ENCODE measurements around the gene ASPRV1. TPM values are rescaled to one million over a fixed set of nuclear protein-coding genes. Genes with fewer than 3 reads are reported as not detected.

Gene ASPRV1
- polyA plus RNA-seq, 1 of the 3 experiments (the other 2 are of a cell fraction) = 0.20 TPM

DNA sequence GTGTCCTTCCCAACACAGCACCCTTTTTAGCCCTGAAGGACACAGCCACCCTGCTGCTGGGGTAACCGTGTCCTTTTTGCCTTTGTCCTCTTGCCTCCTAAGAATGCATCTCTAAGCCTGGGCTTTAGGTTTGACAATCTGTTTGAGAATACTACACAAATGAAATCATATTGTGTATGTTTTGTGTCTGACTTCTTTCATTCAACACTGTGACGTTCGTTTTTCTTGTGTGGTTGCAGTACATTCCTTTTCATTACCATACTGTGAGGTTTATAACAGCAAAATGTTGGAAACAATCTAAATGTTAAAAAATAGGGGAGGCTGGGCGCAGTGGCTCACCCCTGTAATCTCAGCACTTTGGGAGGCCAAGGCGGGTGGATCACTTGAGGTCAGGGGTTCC, 11.2 kb downstream of the ASPRV1 start:
- DNase-seq = no peak
- CTCF ChIA-PET = no interaction called here
- H3K9ac ChIP-seq = no peak overlapping the region
- no peaks in the 10 kb centered on the region for H3K36me3 ChIP-seq (replicated peaks in 1 of 2; ENCODE audit: control insufficient read depth in 1 of 2, insufficient read depth in 2 of 2, low read length in 1 of 2)
- no peaks in the 10 kb centered on the region for H4K20me1 ChIP-seq (ENCODE audit: insufficient read depth)
- H3K9me3 ChIP-seq = no peaks in the 10 kb centered on the region
- H3F3A ChIP-seq (replicated peaks; ENCODE audit: insufficient read depth) = no peaks in the 10 kb centered on the region
- H3K27ac ChIP-seq (ENCODE audit: low read depth in 2 of 2, low read length in 1 of 2) = no peak overlapping the region
- no peaks in the 10 kb centered on the region for H3K79me2 ChIP-seq (ENCODE audit: insufficient read depth)
- no peak overlapping the region for H2AFZ ChIP-seq (ENCODE audit: low read depth)
- TF ChIP-seq, protein P1, sequence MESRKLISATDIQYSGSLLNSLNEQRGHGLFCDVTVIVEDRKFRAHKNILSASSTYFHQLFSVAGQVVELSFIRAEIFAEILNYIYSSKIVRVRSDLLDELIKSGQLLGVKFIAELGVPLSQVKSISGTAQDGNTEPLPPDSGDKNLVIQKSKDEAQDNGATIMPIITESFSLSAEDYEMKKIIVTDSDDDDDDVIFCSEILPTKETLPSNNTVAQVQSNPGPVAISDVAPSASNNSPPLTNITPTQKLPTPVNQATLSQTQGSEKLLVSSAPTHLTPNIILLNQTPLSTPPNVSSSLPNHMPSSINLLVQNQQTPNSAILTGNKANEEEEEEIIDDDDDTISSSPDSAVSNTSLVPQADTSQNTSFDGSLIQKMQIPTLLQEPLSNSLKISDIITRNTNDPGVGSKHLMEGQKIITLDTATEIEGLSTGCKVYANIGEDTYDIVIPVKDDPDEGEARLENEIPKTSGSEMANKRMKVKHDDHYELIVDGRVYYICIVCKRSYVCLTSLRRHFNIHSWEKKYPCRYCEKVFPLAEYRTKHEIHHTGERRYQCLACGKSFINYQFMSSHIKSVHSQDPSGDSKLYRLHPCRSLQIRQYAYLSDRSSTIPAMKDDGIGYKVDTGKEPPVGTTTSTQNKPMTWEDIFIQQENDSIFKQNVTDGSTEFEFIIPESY (IDR thresholded peaks at IDR 0.05; ENCODE audit: borderline replicate concordance, low read depth) = no peak
- no peak for TF ChIP-seq RFX5 (IDR thresholded peaks at IDR 0.05; ENCODE audit: low read length)
- no peak for TF ChIP-seq TCF12 (IDR thresholded peaks at IDR 0.05)
- no peak for TF ChIP-seq MXI1 (IDR thresholded peaks at IDR 0.05; ENCODE audit: low read depth, low read length)
- TF ChIP-seq FOXM1 (IDR thresholded peaks at IDR 0.05; ENCODE audit: low read depth) = no peak
- no peak for TF ChIP-seq RCOR1 (IDR thresholded peaks at IDR 0.05; ENCODE audit: low read length)
- no peak for TF ChIP-seq YY1 (IDR thresholded peaks at IDR 0.05; ENCODE audit: low read depth)
- no peak for TF ChIP-seq SMC3 (IDR thresholded peaks at IDR 0.05; ENCODE audit: low read depth, low read length)
- TF ChIP-seq GATA2 (CRISPR knock-in tag; IDR thresholded peaks at IDR 0.05) = no peak
- TF ChIP-seq CHD2 (IDR thresholded peaks at IDR 0.05; ENCODE audit: low read length, partially characterized antibody) = no peak
- TF ChIP-seq, protein P2, sequence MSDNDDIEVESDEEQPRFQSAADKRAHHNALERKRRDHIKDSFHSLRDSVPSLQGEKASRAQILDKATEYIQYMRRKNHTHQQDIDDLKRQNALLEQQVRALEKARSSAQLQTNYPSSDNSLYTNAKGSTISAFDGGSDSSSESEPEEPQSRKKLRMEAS (IDR thresholded peaks at IDR 0.05; ENCODE audit: low read depth) = no peak
- H3K4me1 ChIP-seq (ENCODE audit: control insufficient read depth in 1 of 2, insufficient read depth in 2 of 2, low read depth in 1 of 2, low read length in 1 of 2) = peaks cover 0 to 8% of the 10 kb centered on the region in 2 experiments; a peak in 1 of 4 replicates
- POLR2A ChIA-PET = no interaction called here
- no peak overlapping the region for H3K4me2 ChIP-seq
- H3K27me3 ChIP-seq (ENCODE audit: insufficient read depth) = no peaks in the 10 kb centered on the region; the same call in 1 of the 2 replicates
- no peaks in the 10 kb centered on the region for H3K9me2 ChIP-seq
- WGBS (ENCODE audit: low lambda C conversion rate) = 87% methylated on average over 5 of the region's 5 CpGs
- H3K4me3 ChIP-seq (ENCODE audit: low read depth in 2 of 2, low read length in 1 of 2) = no peak overlapping the region

DNA sequence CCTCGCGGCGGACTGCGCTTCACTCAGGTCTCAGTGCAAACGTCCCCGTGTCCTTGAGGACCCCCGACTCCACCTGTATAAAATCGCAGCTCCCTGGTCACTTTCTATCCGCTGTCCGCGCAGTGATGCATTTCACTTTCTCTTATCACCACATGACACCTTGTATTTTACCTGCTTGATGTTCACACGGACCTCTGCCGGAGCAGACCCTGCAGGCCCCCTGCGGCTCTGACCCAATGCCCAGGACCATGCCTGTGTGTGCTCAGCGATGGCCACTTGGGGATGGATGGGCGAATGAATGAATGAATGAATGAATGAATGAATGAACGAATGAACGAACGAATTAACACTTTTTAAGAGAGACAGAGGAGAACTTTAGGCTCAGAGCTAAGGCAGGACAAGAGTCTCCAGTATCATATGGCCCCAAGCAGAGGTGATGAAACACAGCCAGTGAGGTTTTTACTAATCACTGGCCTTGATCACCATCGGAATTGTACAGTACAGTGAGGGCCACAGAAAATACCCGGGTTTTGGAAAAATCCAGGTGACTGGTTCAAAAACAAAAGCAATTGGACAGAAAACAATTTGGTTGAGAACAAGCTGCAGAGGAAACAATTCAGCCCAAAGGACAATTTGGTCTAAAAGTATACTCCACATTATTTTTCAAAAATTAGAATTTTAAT, 12.3 kb downstream of the ASPRV1 start:
- H3K4me2 ChIP-seq = no peak overlapping the region
- H3F3A ChIP-seq (replicated peaks; ENCODE audit: insufficient read depth) = no peaks in the 10 kb centered on the region
- no peak overlapping the region for H2AFZ ChIP-seq (ENCODE audit: low read depth)
- no peaks in the 10 kb centered on the region for H3K9me3 ChIP-seq
- no peak overlapping the region for H3K27ac ChIP-seq (ENCODE audit: low read depth in 2 of 2, low read length in 1 of 2)
- no peaks in the 10 kb centered on the region for H4K20me1 ChIP-seq (ENCODE audit: insufficient read depth)
- no peaks in the 10 kb centered on the region for H3K36me3 ChIP-seq (replicated peaks in 1 of 2; ENCODE audit: control insufficient read depth in 1 of 2, insufficient read depth in 2 of 2, low read length in 1 of 2)
- ChIA-PET CTCF (no interaction called here), POLR2A (no interaction called here)
- H3K27me3 ChIP-seq (ENCODE audit: insufficient read depth) = no peaks in the 10 kb centered on the region
- WGBS (ENCODE audit: low lambda C conversion rate) = 62% methylated on average over 21 of the region's 21 CpGs
- DNase-seq = no peak
- TF ChIP-seq GABPA (IDR thresholded peaks at IDR 0.05; ENCODE audit: low read depth) (no peak), SMC3 (IDR thresholded peaks at IDR 0.05; ENCODE audit: low read depth, low read length) (no peak), NFIC (IDR thresholded peaks at IDR 0.05; ENCODE audit: borderline replicate concordance) (no peak), RFX5 (IDR thresholded peaks at IDR 0.05; ENCODE audit: low read length) (no peak), TEAD4 (IDR thresholded peaks at IDR 0.05; ENCODE audit: borderline replicate concordance, insufficient read depth) (no peak), FOSL2 (IDR thresholded peaks at IDR 0.05; ENCODE audit: borderline replicate concordance, low read depth) (no peak), RAD21 (IDR thresholded peaks at IDR 0.05; ENCODE audit: low read length) (no peak), EZH2phosphoT487 (IDR thresholded peaks at IDR 0.05; ENCODE audit: borderline replicate concordance, low read depth) (no peak), CHD2 (IDR thresholded peaks at IDR 0.05; ENCODE audit: low read length, partially characterized antibody) (no peak), RXRA (IDR thresholded peaks at IDR 0.05; ENCODE audit: borderline replicate concordance, low read depth) (no peak), FOXJ3 (CRISPR knock-in tag; IDR thresholded peaks at IDR 0.05) (no peak), FOXM1 (IDR thresholded peaks at IDR 0.05; ENCODE audit: low read depth) (no peak)
- TF ChIP-seq, protein P3, sequence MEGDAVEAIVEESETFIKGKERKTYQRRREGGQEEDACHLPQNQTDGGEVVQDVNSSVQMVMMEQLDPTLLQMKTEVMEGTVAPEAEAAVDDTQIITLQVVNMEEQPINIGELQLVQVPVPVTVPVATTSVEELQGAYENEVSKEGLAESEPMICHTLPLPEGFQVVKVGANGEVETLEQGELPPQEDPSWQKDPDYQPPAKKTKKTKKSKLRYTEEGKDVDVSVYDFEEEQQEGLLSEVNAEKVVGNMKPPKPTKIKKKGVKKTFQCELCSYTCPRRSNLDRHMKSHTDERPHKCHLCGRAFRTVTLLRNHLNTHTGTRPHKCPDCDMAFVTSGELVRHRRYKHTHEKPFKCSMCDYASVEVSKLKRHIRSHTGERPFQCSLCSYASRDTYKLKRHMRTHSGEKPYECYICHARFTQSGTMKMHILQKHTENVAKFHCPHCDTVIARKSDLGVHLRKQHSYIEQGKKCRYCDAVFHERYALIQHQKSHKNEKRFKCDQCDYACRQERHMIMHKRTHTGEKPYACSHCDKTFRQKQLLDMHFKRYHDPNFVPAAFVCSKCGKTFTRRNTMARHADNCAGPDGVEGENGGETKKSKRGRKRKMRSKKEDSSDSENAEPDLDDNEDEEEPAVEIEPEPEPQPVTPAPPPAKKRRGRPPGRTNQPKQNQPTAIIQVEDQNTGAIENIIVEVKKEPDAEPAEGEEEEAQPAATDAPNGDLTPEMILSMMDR (IDR thresholded peaks at IDR 0.05) = no peak
- TF ChIP-seq, protein P4, sequence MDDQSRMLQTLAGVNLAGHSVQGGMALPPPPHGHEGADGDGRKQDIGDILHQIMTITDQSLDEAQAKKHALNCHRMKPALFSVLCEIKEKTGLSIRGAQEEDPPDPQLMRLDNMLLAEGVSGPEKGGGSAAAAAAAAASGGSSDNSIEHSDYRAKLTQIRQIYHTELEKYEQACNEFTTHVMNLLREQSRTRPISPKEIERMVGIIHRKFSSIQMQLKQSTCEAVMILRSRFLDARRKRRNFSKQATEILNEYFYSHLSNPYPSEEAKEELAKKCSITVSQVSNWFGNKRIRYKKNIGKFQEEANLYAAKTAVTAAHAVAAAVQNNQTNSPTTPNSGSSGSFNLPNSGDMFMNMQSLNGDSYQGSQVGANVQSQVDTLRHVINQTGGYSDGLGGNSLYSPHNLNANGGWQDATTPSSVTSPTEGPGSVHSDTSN (IDR thresholded peaks at IDR 0.05) = no peak
- H3K9ac ChIP-seq = no peak overlapping the region
- H3K4me1 ChIP-seq (ENCODE audit: control insufficient read depth in 1 of 2, insufficient read depth in 2 of 2, low read depth in 1 of 2, low read length in 1 of 2) = peaks cover 0 to 8% of the 10 kb centered on the region in 2 experiments; a peak in 1 of 4 replicates
- H3K4me3 ChIP-seq (ENCODE audit: low read depth in 2 of 2, low read length in 1 of 2) = no peak overlapping the region
- no peaks in the 10 kb centered on the region for H3K9me2 ChIP-seq
- H3K79me2 ChIP-seq (ENCODE audit: insufficient read depth) = no peaks in the 10 kb centered on the region
